GM13976 (cell line): Measurements from ENCODE around the gene HCN3.

Experiments used
- DNase-seq: peaks from one replicate; pipeline ENCODE4 v3.0.0; 2012; ENCODE audit warnings: low spot score
- CTCF ChIP-seq: IDR thresholded peaks from 2 replicates; pipeline ENCODE4 v1.5.1; 2012; ENCODE audit warnings: borderline replicate concordance, mild to moderate bottlenecking; ENCODE audit not compliant: insufficient read depth; ENCODE audit errors: extremely low read depth, missing control alignments, control extremely low read depth
- in situ Hi-C: fragments of 300-500 bp; cut with MboI; formaldehyde crosslinking; loops from one replicate; pipeline ENCODE4 v1.12.0; 2022; ENCODE audit warnings: low sequenced_read_pairs, mixed read lengths, inconsistent platforms; ENCODE audit not compliant: unreplicated experiment

HCN3 gene

GRCh38 chr1:155322953-155323728 is 45.9 kb downstream of the HCN3 start:
- DNase-seq = peak; percentile 90
- peak; percentile 94 for TF ChIP-seq CTCF
- in situ Hi-C loops = no loop called here

- in situ Hi-C loops = no loop called here
- peak; percentile 91 for DNase-seq
- TF ChIP-seq CTCF = no peak
These were observed 46.4 kb downstream of the HCN3 start for GRCh38 chr1:155323729-155324036.

DNA sequence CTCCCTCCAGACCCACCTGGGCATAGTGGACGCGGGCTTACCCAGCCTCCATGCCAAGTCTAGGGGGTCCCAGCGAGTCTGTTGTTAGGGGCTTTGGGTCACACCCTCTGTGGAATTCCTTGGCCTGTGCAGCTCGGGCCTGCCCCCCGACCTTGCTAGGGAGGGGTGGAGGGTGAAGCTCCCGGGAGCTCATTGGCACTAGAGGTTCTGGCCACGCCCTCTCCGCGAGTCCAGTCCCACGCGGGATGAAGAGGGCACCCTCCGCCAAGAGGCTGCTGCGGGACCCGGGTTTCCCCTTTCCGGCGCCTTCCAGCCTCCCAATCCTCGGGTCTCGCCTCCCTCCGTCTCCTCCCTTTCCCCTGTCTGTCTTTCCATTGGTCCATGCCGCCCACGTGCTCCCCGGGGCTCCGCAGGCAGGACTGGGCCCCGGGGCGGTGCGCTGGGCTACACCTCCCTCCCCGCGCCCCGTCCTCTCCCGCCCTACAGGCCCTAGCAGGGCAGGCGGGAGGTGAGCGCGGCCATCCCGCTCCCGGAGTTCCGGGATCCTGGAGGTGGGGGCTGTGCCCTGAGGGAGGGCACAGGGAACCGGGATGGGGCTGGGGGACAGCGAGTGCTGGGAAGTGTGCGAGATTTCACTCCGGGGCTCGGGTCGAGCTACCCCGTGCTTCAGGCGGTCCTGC is 46.9 kb downstream of the HCN3 start:
- DNase-seq = peak; percentile 96
- in situ Hi-C loops = no loop called here
- TF ChIP-seq CTCF = no peak

- DNase-seq = peak; percentile 52
- in situ Hi-C loops = loop anchor here (25.0 kb wide), 1 partner anchor 262 kb away; no protein-coding TSS in a partner anchor
These were observed 47.7 kb downstream of the HCN3 start for GRCh38 chr1:155324717-155325602.

DNA sequence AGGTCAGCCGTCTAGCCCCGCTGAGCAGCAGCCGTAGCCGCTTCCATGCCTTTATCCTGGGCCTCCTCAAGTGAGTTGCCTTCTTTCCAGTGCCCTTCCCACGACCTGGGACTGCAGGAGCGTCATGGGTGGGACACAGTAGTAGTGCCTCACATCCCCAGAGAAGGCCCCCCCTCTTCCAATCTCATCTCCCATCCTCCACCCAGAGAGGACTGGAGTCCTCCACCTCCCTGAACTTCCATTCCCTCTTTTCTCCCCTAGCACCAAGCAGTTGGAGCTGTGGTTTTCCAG is 48.3 kb downstream of the HCN3 start:
- in situ Hi-C loops = loop anchor here (25.0 kb wide), 1 partner anchor 262 kb away; no protein-coding TSS in a partner anchor
- no peak for TF ChIP-seq CTCF
- DNase-seq = no peak

More at GRCh38 chr1:155324717-155325602, 47.7 kb downstream of the HCN3 start:
- TF ChIP-seq CTCF = peak; percentile 33

- TF ChIP-seq CTCF = no peak
- no peak for DNase-seq
- in situ Hi-C loops = loop anchor here (25.0 kb wide), 1 partner anchor 261 kb away; no protein-coding TSS in a partner anchor
These were observed 48.8 kb downstream of the HCN3 start for GRCh38 chr1:155326020-155326526.
